ENCODE measurements around the gene TOP3A. TPM values are rescaled to one million over a fixed set of nuclear protein-coding genes. Genes with fewer than 3 reads are reported as not detected.

The TOP3A gene
- total and polyA plus RNA-seq, 2 of the 13 experiments (the other 11 are each of a cell fraction or from before 2014, with no cell fraction given) = 16.9 to 36.8 TPM

DNA sequence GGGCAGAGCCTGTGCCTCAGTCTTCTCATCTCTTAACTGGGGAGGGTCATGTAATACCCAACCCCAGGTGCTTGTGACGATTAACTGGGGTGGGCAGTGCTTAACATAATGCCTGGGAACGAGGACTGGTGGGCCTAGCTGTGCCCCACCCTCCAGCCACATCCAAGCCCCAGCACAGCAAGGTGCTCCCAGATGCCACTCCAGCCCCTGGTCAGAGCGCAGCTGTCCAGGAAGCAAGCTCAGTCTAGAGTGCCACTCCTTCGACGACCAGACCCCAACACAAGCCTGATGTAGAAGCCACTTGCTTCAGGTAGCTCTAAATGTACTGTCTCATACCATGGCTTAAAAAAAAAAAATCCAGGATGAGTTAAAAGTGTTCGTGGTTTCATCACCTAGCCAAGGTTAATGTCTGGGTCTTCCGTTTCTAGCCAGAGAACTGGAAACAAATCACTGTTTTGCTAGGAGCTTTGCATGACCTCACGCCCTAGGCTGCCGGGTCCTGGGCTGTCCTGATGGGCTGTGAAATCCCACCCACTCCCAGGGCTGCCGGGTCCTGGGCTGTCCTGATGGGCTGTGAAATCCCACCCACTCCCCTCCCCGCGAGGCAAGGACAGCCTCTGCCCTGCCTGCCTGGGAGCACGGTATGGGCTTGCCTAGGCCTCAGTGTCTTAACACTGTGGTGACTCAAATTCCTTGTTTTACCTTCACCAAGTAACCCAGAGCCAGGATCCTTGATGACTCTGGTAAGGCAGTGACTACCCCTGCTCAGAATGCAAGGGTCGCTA, 46.7 kb downstream of the TOP3A start (continued):
- TF ChIP-seq CHD2 (IDR thresholded peaks at IDR 0.05; ENCODE audit: low read depth, low read length) (no peak), HDAC2 (CRISPR knock-in tag; IDR thresholded peaks at IDR 0.05) (no peak), ZSCAN20 (CRISPR knock-in tag; IDR thresholded peaks at IDR 0.05; ENCODE audit: borderline replicate concordance) (no peak), NPAS2 (CRISPR knock-in tag; IDR thresholded peaks at IDR 0.05; ENCODE audit: borderline replicate concordance) (no peak), SOX13 (IDR thresholded peaks at IDR 0.05) (no peak), SOX13 (CRISPR knock-in tag; conservative IDR thresholded peaks at IDR 0.05 in 1 of 2, IDR thresholded peaks at IDR 0.05 in 1 of 2) (no peak), ZNF501 (CRISPR knock-in tag; IDR thresholded peaks at IDR 0.05) (no peak), ZNF274 (CRISPR knock-in tag; IDR thresholded peaks at IDR 0.05) (no peak), SSRP1 (CRISPR knock-in tag; IDR thresholded peaks at IDR 0.05) (0 out of 2 replicates have a peak, but pooled peaks have one; percentile 24), SYNCRIP (IDR thresholded peaks at IDR 0.05; ENCODE audit: insufficient read depth, low read depth, low read length) (no peak), FOXA3 (CRISPR knock-in tag; IDR thresholded peaks at IDR 0.05) (no peak)
- TF ChIP-seq, protein P1, sequence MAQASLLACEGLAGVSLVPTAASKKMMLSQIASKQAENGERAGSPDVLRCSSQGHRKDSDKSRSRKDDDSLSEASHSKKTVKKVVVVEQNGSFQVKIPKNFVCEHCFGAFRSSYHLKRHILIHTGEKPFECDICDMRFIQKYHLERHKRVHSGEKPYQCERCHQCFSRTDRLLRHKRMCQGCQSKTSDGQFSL (CRISPR knock-in tag; IDR thresholded peaks at IDR 0.05) = no peak
- TF ChIP-seq, protein P2, sequence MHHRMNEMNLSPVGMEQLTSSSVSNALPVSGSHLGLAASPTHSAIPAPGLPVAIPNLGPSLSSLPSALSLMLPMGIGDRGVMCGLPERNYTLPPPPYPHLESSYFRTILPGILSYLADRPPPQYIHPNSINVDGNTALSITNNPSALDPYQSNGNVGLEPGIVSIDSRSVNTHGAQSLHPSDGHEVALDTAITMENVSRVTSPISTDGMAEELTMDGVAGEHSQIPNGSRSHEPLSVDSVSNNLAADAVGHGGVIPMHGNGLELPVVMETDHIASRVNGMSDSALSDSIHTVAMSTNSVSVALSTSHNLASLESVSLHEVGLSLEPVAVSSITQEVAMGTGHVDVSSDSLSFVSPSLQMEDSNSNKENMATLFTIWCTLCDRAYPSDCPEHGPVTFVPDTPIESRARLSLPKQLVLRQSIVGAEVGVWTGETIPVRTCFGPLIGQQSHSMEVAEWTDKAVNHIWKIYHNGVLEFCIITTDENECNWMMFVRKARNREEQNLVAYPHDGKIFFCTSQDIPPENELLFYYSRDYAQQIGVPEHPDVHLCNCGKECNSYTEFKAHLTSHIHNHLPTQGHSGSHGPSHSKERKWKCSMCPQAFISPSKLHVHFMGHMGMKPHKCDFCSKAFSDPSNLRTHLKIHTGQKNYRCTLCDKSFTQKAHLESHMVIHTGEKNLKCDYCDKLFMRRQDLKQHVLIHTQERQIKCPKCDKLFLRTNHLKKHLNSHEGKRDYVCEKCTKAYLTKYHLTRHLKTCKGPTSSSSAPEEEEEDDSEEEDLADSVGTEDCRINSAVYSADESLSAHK (CRISPR knock-in tag; IDR thresholded peaks at IDR 0.05; ENCODE audit: borderline replicate concordance) = no peak
- TF ChIP-seq, protein P3, sequence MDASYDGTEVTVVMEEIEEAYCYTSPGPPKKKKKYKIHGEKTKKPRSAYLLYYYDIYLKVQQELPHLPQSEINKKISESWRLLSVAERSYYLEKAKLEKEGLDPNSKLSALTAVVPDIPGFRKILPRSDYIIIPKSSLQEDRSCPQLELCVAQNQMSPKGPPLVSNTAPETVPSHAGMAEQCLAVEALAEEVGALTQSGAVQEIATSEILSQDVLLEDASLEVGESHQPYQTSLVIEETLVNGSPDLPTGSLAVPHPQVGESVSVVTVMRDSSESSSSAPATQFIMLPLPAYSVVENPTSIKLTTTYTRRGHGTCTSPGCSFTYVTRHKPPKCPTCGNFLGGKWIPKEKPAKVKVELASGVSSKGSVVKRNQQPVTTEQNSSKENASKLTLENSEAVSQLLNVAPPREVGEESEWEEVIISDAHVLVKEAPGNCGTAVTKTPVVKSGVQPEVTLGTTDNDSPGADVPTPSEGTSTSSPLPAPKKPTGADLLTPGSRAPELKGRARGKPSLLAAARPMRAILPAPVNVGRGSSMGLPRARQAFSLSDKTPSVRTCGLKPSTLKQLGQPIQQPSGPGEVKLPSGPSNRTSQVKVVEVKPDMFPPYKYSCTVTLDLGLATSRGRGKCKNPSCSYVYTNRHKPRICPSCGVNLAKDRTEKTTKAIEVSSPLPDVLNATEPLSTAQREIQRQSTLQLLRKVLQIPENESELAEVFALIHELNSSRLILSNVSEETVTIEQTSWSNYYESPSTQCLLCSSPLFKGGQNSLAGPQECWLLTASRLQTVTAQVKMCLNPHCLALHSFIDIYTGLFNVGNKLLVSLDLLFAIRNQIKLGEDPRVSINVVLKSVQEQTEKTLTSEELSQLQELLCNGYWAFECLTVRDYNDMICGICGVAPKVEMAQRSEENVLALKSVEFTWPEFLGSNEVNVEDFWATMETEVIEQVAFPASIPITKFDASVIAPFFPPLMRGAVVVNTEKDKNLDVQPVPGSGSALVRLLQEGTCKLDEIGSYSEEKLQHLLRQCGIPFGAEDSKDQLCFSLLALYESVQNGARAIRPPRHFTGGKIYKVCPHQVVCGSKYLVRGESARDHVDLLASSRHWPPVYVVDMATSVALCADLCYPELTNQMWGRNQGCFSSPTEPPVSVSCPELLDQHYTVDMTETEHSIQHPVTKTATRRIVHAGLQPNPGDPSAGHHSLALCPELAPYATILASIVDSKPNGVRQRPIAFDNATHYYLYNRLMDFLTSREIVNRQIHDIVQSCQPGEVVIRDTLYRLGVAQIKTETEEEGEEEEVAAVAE (CRISPR knock-in tag; IDR thresholded peaks at IDR 0.05; ENCODE audit: borderline replicate concordance) = no peak
- TF ChIP-seq, protein P4, sequence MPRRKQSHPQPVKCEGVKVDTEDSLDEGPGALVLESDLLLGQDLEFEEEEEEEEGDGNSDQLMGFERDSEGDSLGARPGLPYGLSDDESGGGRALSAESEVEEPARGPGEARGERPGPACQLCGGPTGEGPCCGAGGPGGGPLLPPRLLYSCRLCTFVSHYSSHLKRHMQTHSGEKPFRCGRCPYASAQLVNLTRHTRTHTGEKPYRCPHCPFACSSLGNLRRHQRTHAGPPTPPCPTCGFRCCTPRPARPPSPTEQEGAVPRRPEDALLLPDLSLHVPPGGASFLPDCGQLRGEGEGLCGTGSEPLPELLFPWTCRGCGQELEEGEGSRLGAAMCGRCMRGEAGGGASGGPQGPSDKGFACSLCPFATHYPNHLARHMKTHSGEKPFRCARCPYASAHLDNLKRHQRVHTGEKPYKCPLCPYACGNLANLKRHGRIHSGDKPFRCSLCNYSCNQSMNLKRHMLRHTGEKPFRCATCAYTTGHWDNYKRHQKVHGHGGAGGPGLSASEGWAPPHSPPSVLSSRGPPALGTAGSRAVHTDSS (CRISPR knock-in tag; conservative IDR thresholded peaks at IDR 0.05) = no peak

All from HepG2 (cell line).